Measurements from ENCODE around the gene ACSL5. TPM values are rescaled to one million over a fixed set of nuclear protein-coding genes. Genes with fewer than 3 reads are reported as not detected.

ACSL5 gene
- total RNA-seq, 1 experiment from 2014 or later: not detected

- peaks cover 0 to 11% of the 10 kb centered on the region in 2 experiments; a peak in 2 of 4 replicates for H3K4me1 Mint-ChIP-seq
- Histone ChIP-seq H4K8ac (replicated peaks; ENCODE audit: insufficient read length, low read depth, low read length) (no peak overlapping the region), H2BK12ac (ENCODE audit: insufficient read length, low read depth, low read length) (no peak overlapping the region), H2AFZ (ENCODE audit: low read length) (no peak overlapping the region), H2AK5ac (ENCODE audit: insufficient read length, low read length) (no peak overlapping the region), H3T11ph (ENCODE audit: low read length) (no peak overlapping the region), H3K27me3 (ENCODE audit: insufficient read depth, low read length) (0 out of 2 replicates have a peak, but pooled peaks cover 2% of the 10 kb centered on the region), H3K9ac (ENCODE audit: extremely low read depth, insufficient read length, low read length) (no peak overlapping the region), H3K27ac (ENCODE audit: insufficient read length, low read depth, low read length) (no peak overlapping the region), H3K23me2 (ENCODE audit: insufficient read length, low read depth, low read length, poor library complexity, severe bottlenecking) (no peaks in the 10 kb centered on the region), H4K20me1 (ENCODE audit: control insufficient read depth, insufficient read depth, insufficient read length) (no peaks in the 10 kb centered on the region), H2BK15ac (ENCODE audit: low read depth, low read length) (no peak overlapping the region), H3K18ac (ENCODE audit: insufficient read length, low read depth, low read length) (no peak overlapping the region), H3K23ac (ENCODE audit: insufficient read length, low read depth, low read length) (no peak overlapping the region), H3K4ac (ENCODE audit: low read depth, low read length) (no peak overlapping the region), H3K9me3 (ENCODE audit: control insufficient read depth, low read depth, low read length) (no peaks in the 10 kb centered on the region), H3K4me2 (ENCODE audit: insufficient read depth, insufficient read length, low read length) (no peak overlapping the region), H3K4me1 (ENCODE audit: insufficient read depth, low read length) (no peaks in the 10 kb centered on the region), H3K56ac (ENCODE audit: insufficient read length, low read depth, low read length) (no peak overlapping the region), H2BK120ac (ENCODE audit: low read depth, low read length, poor library complexity, severe bottlenecking) (no peak overlapping the region), H2BK20ac (ENCODE audit: low read depth, low read length, poor library complexity, severe bottlenecking) (no peak overlapping the region), H2BK5ac (ENCODE audit: insufficient read length, low read length) (no peak overlapping the region), H3K14ac (ENCODE audit: insufficient read depth, low read length) (no peak overlapping the region), H4K91ac (ENCODE audit: insufficient read length, low read depth, low read length) (no peak overlapping the region), H4K5ac (ENCODE audit: insufficient read length, low read depth, low read length) (no peak overlapping the region), H3K79me1 (ENCODE audit: insufficient read depth, low read depth, low read length, poor library complexity, severe bottlenecking) (no peaks in the 10 kb centered on the region), H3K79me2 (ENCODE audit: insufficient read depth, low read length) (no peaks in the 10 kb centered on the region)
- DNase-seq: no peak
- peaks cover 27% of the 10 kb centered on the region for H3K27me3 Mint-ChIP-seq (ENCODE audit: low read depth)
- H3K27ac Mint-ChIP-seq: no peak overlapping the region; a peak in 1 of 7 replicates
- H3K4me3 Mint-ChIP-seq: no peak overlapping the region
- H3K9me3 Mint-ChIP-seq: no peaks in the 10 kb centered on the region
- TF ChIP-seq CTCF (conservative IDR thresholded peaks at IDR 0.05): no peak
- no CpG with 5 or more reads among the region's 13 CpGs for WGBS (ENCODE audit: extremely low coverage, insufficient read length, low lambda C conversion rate)
- H3K36me3 Mint-ChIP-seq (ENCODE audit: insufficient read depth in 1 of 3, low read depth in 3 of 3): no peaks in the 10 kb centered on the region
These were observed 13.3 kb upstream of the ACSL5 start for GRCh38 chr10:112360308-112361270.

All from H9 (cell line).